K562 treated with DMSO at 1 percent for 48 hours (cell line): Measurements from ENCODE around the gene PPP4R3A. TPM values are rescaled to one million over a fixed set of nuclear protein-coding genes. Genes with fewer than 3 reads are reported as not detected.

Source experiments
- total RNA-seq: library from RNA; unstranded; fragments of 300-600 nt; gene quantifications from 2 replicates; pipeline ENCODE4 v1.2.3, GENCODE V29; 2022; ENCODE audit warnings: low replicate concordance; ENCODE audit errors: extremely low read depth

Gene PPP4R3A
- total RNA-seq, result not detected in 2 replicates

GRCh38 chr14:91510171-91511042 is at the start of gene PPP4R3A:
PPP4R3A (minus strand) TSS chr14:91510310; CDS start chr14:91509647, 663 bp downstream.

DNA sequence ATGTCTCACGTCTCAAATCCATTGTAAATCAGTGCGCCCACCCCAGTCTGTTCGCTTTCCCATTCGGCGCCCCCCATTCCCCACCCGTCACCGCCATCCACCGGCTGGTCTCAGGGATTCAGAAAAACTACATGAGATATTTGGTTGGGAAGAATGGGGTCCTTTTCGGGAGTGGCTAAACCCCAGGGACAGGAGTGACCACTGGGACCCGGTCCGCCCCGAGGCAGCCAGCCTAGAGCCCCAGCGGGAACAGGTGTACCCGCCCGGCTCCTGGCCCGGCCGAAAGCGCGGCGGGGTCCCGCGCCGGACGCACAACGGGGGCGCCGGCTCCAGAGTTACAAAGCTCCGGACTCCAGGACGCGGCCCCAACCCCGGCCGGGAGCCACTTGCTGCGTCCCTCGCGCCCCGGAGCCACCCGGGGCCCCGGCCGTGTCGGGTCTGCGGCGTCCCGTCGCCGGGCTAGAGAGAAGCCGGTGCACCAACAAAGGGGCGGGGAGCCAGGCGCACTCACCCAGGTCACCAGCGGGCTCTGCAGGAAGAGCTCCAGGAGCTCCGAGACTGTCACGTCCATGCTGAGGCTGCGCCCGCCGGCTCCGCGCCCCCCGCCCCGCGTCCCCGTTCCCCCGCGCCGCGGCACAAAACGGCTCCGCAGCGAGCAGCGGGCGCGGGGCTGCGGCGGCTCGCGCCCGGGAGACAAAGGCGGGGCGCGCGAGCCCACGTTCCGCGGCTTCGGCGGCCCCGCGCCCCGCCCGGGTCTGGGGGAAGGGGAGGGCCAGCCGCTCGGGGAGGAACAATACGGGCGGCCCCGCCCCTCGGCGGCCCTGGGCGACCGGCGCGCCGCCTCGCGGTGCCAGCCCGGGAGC is 92.8 kb downstream of the PPP4R3A start, which contains the start of gene CCDC88C:
TSS of gene CCDC88C (minus strand) at position 701 of the 863 bp plus-strand sequence. CDS start at position 571, 130 bp downstream.

Other genes starting within 250 kb of the PPP4R3A start
- gene CCDC88C, start 92.5 kb downstream of the PPP4R3A start, total RNA-seq, result not detected in 2 replicates
- not detected in 2 replicates for gene CATSPERB, start 221.8 kb upstream of the PPP4R3A start, total RNA-seq